Panc1 (cell line): ENCODE results near the gene CAMTA2. TPM values are rescaled to one million over a fixed set of nuclear protein-coding genes. Genes with fewer than 3 reads are reported as not detected.

Experiments
- ATAC-seq: fragments of 200-7000 bp; cut with Tn5 transposase; 2 replicates; pipeline ENCODE4 v1.9.1; 2020; ENCODE audit warnings: mild to moderate bottlenecking, moderate library complexity
- Bru-seq: library from RNA; stranded (reverse); fragments of 400-500 nt; gene quantifications from one replicate; lab custom pipeline; 2021; lab: Mats Ljungman, UMichigan
- BruChase-seq, 2 experiments: library from RNA; stranded (reverse); fragments of 400-500 nt; gene quantifications; one replicate each; lab custom pipeline; 2021; lab: Mats Ljungman, UMichigan
- BruUV-seq: library from RNA; stranded (reverse); fragments of 400-500 nt; replicated peaks from 2 replicates; lab custom pipeline; 2021; lab: Mats Ljungman, UMichigan
- CTCF ChIA-PET: fragments of 300-600 bp; sonication (Branson Sonifier 250); formaldehyde crosslinking; loops from one replicate; lab custom pipeline; 2022; ENCODE audit warnings: antibody characterized with exemption; lab: Charles Lee
- POLR2A ChIA-PET: fragments of 300-600 bp; sonication (Branson Sonifier 250); formaldehyde crosslinking; loops from one replicate; lab custom pipeline; 2022; ENCODE audit warnings: antibody characterized with exemption; lab: Charles Lee
- DNase-seq: peaks from one replicate; pipeline ENCODE4 v3.0.0-alpha.2; 2010; ENCODE audit warnings: low read depth, low spot score
- H3K27ac ChIP-seq: 2 replicates; pipeline ENCODE4 v1.5.1; 2011; ENCODE audit warnings: mild to moderate bottlenecking, low read length, inconsistent platforms
- H3K27me3 ChIP-seq: fragments of 200-500 bp; sonication (Bioruptor generic); 2 replicates; pipeline ENCODE4 v1.6.0; 2014; ENCODE audit warnings: low read length, inconsistent platforms; ENCODE audit not compliant: control insufficient read depth, insufficient read depth
- H3K36me3 ChIP-seq: fragments of 200-500 bp; sonication (Bioruptor generic); 2 replicates; pipeline ENCODE4 v1.5.1; 2014; ENCODE audit warnings: inconsistent platforms, mild to moderate bottlenecking, low read length, moderate library complexity; ENCODE audit not compliant: control insufficient read depth, insufficient read depth
- H3K4me1 ChIP-seq: 2 replicates; pipeline ENCODE4 v1.5.1; 2011; ENCODE audit warnings: inconsistent platforms, mild to moderate bottlenecking, low read length, moderate library complexity; ENCODE audit not compliant: control insufficient read depth, insufficient read depth
- H3K4me3 ChIP-seq, 2 experiments: 2 replicates each; pipeline ENCODE4 v1.5.1; 2011 to 2012; ENCODE audit warnings: low read depth in 2 of 2, low read length in 2 of 2, mild to moderate bottlenecking in 2 of 2, inconsistent platforms in 1 of 2, moderate library complexity in 1 of 2
- H3K9me3 ChIP-seq: fragments of 200-500 bp; sonication (Bioruptor generic); 2 replicates; pipeline ENCODE4 v1.5.1; 2014; ENCODE audit warnings: low read depth, mild to moderate bottlenecking, inconsistent platforms, low read length, moderate library complexity; ENCODE audit not compliant: control insufficient read depth, insufficient read depth
- CTCF ChIP-seq: fragments of 450-650 bp; IDR thresholded peaks from 2 replicates; pipeline ENCODE4 v1.5.1; 2017; ENCODE audit warnings: mild to moderate bottlenecking
- POLR2AphosphoS5 ChIP-seq: IDR thresholded peaks from 2 replicates; pipeline ENCODE4 v1.6.1; 2012; ENCODE audit warnings: mild to moderate bottlenecking, low read depth, low read length, moderate library complexity
- REST ChIP-seq, 2 experiments: IDR thresholded peaks; 2 replicates each; pipeline ENCODE4 v1.6.1; 2011 to 2012; ENCODE audit warnings: low read depth in 2 of 2, control low read depth in 1 of 2, low read length in 1 of 2, mild to moderate bottlenecking in 1 of 2, moderate library complexity in 1 of 2; ENCODE audit not compliant: insufficient read depth in 1 of 2
- SIN3A ChIP-seq: IDR thresholded peaks from 2 replicates; pipeline ENCODE4 v1.6.1; 2012; ENCODE audit warnings: low read depth, mild to moderate bottlenecking, low read length, moderate library complexity, borderline replicate concordance; ENCODE audit not compliant: insufficient read depth
- TCF7L2 ChIP-seq: IDR thresholded peaks from 2 replicates; pipeline ENCODE4 v1.6.1; 2011; ENCODE audit warnings: mild to moderate bottlenecking, low read depth, low read length, inconsistent platforms
- in situ Hi-C: cut with HindIII; loops from 2 replicates; pipeline ENCODE4 v1.10.0; 2016; ENCODE audit warnings: low sequenced_read_pairs, low pct_unique_long_range_greater_than_20kb
- intact Hi-C: fragments of 100-400 bp; cut with micrococcal nuclease; formaldehyde crosslinking; loops from one replicate; pipeline ENCODE4 v1.10.0; 2022; ENCODE audit not compliant: unreplicated experiment
- long read RNA-seq: library from polyadenylated mRNA; unstranded; transcript quantifications from one replicate; pipeline ENCODE4 v2.0.0, GENCODE V29; 2021; ENCODE audit not compliant: unreplicated experiment
- polyA plus RNA-seq: library from polyadenylated mRNA; unstranded; fragments of >200 nt; gene quantifications from one replicate; pipeline ENCODE4 v1.2.1, GENCODE V29; 2012; ENCODE audit warnings: missing spikeins; ENCODE audit not compliant: insufficient read length
- total RNA-seq: library from RNA; stranded (reverse); gene quantifications from one replicate; pipeline ENCODE4 v1.2.1, GENCODE V29; 2021; ENCODE audit not compliant: unreplicated experiment

CAMTA2 gene
- total RNA-seq (22.7 TPM), Bru-seq, nascent RNA (percentile 53 among the genes with signal in this experiment), BruChase-seq, experiment 1, labeled RNA remaining after a 2-hour chase (percentile 62 among the genes with signal in this experiment), BruChase-seq, experiment 2, labeled RNA remaining after a 6-hour chase (percentile 71 among the genes with signal in this experiment)
- 32.8 TPM for polyA plus RNA-seq
- long read RNA-seq, partial matches to known transcripts: 8 of 23 reads
- long read RNA-seq, other reads (novel, unspliced or antisense): 14 of 23 reads

- H3K27ac ChIP-seq: peak within 1 kb of the TSS; percentile 85
- H3K36me3 ChIP-seq: no peaks in the 10 kb centered on the region; the same call in 1 of the 2 replicates
- H3K27me3 ChIP-seq: no peaks in the 10 kb centered on the region
- POLR2A ChIA-PET: interaction anchor here (0.6 kb wide), 2 partner anchors 38 to 68 kb away, joined by 3 to 8 read pairs; no protein-coding TSS in a partner anchor
- H3K9me3 ChIP-seq: no peaks in the 10 kb centered on the region
- DNase-seq (no peak), ATAC-seq (peak; percentile 95)
- TF ChIP-seq REST (IDR thresholded peaks at IDR 0.05; ENCODE audit: insufficient read depth in 1 of 2, low read depth in 2 of 2, low read length in 1 of 2) (0 out of 4 replicates have a peak, but pooled peaks of 1 of the 2 experiments have one; percentile 1), TCF7L2 (no peak), SIN3A (no peak; the same call in 1 of the 2 replicates), CTCF (peak; percentile 91), POLR2AphosphoS5 (peak; percentile 48; the same call in 1 of the 2 replicates)
- in situ Hi-C loops: no loop called here
- intact Hi-C loops: no loop called here
- peak within 1 kb of the TSS; percentile 67 to 75 for H3K4me3 ChIP-seq
- BruUV-seq: no TSS peak
- H3K4me1 ChIP-seq: peaks cover 6% of the 10 kb centered on the region; the same call in 1 of the 2 replicates
- CTCF ChIA-PET: interaction anchor here (0.6 kb wide), 1 partner anchor 49 kb away, joined by 4 read pairs; no protein-coding TSS in a partner anchor
Observed at GRCh38 chr17:4986951-4987766, at the start of gene CAMTA2. Gene CAMTA2 (minus strand): TSS chr17:4987675. CDS start chr17:4986222, 1,453 bp downstream.

GRCh38 chr17:5035315-5035714 lies 47.8 kb upstream of the CAMTA2 start, which contains the start of gene SLC52A1:
Gene SLC52A1 (minus strand): TSS chr17:5035426. CDS start chr17:5034606, 820 bp downstream.
- intact Hi-C loops (no loop called here), in situ Hi-C loops (no loop called here)
- Histone ChIP-seq H3K36me3 (no peaks in the 10 kb centered on the region), H3K4me1 (no peaks in the 10 kb centered on the region), H3K27ac (no peak within 1 kb of the TSS), H3K27me3 (no peaks in the 10 kb centered on the region), H3K9me3 (no peaks in the 10 kb centered on the region), H3K4me3 (peak within 1 kb of the TSS; percentile 42 to 57)
- ATAC-seq (0 out of 2 replicates have a peak, but pooled peaks have one; percentile 32), DNase-seq (no peak)
- TF ChIP-seq CTCF (no peak), REST (IDR thresholded peaks at IDR 0.05; ENCODE audit: insufficient read depth in 1 of 2, low read depth in 2 of 2, low read length in 1 of 2) (no peak), SIN3A (no peak), POLR2AphosphoS5 (no peak), TCF7L2 (no peak)
- ChIA-PET POLR2A (no interaction called here), CTCF (interaction anchor here (0.6 to 0.7 kb wide), 2 partner anchors 28 to 43 kb away, joined by 3 read pairs; no protein-coding TSS in a partner anchor)
- BruUV-seq: no TSS peak
